Stimulated activated CD4-positive, alpha-beta T cell treated with anti-CD3 and anti-CD28 coated beads, Interleukin-1b, Interleukin-23, amount 100 ng/mL, for 4 hours (primary cell): ENCODE measurements around the gene OR4K17.
"Not testable (repeated sequence)": the region's sequence is repeated elsewhere in the genome, so short reads cannot be mapped to it uniquely, and the experiment has no call there.

Source experiments
- DNase-seq, 2 donors: peaks; one replicate each; pipeline ENCODE4 v3.0.0-alpha.2; 2020; ENCODE audit warnings: low read depth in 2 of 2

Gene OR4K17

GRCh38 chr14:20110438-20110837 lies at the start of gene OR4K17:
Gene OR4K17, plus strand, starts transcription at chr14:20110739. Its CDS starts 6,761 bp downstream, at chr14:20117500.
- no peak for DNase-seq

GRCh38 chr14:20092050-20092449 lies 18.5 kb upstream of the OR4K17 start:
- DNase-seq = no peak

- no peak for DNase-seq
These were observed 17.1 kb upstream of the OR4K17 start for GRCh38 chr14:20093442-20093841.

- not testable (repeated sequence) for DNase-seq
These were observed 11.4 kb upstream of the OR4K17 start for GRCh38 chr14:20098926-20099770.

- DNase-seq = no peak
These were observed 1.8 kb downstream of the OR4K17 start for GRCh38 chr14:20112321-20112720.

- no peak for DNase-seq
These were observed 6.2 kb downstream of the OR4K17 start for GRCh38 chr14:20116748-20117147.

- DNase-seq = no peak
These were observed 8.3 kb downstream of the OR4K17 start for GRCh38 chr14:20118795-20119194.

- DNase-seq = no peak
These were observed 28.0 kb downstream of the OR4K17 start, which contains the start of gene OR4N5 for GRCh38 chr14:20138520-20138919. Gene OR4N5, plus strand, starts transcription at chr14:20138820. Its CDS starts 4,916 bp downstream, at chr14:20143736.

- DNase-seq = no peak
These were observed 33.4 kb downstream of the OR4K17 start for GRCh38 chr14:20143911-20144310.

GRCh38 chr14:20144820-20145219 lies 34.3 kb downstream of the OR4K17 start:
- DNase-seq = no peak

GRCh38 chr14:20164462-20164861 lies 53.9 kb downstream of the OR4K17 start:
- no peak for DNase-seq

- DNase-seq = no peak
These were observed 56.6 kb downstream of the OR4K17 start for GRCh38 chr14:20167091-20167490.

- not testable (repeated sequence) for DNase-seq
These were observed 59.3 kb downstream of the OR4K17 start for GRCh38 chr14:20169852-20170251.
